ENCODE measurements around the gene LMLN.
"Not testable (repeated sequence)": the region's sequence is repeated elsewhere in the genome, so short reads cannot be mapped to it uniquely, and the experiment has no call there.

LMLN gene

DNA sequence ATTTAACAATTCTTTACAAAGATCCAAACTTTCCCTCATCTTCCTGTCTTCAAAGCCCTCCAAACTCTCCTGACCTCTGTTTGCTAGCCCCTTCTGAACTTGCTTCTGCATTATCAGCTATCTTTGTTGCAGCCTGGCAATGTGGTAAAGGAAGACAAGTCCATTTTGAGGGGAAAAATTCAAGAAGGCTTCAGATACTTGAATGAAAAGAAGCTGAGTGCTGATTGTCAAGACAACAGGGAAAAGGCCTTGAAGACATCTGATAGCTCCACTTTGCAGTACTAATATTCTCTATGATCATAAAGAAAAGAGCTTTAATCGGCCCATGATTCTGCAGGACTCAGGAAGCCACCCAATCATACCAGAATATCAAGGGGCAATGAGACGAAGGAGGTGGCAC, 91.8 kb downstream of the LMLN start:
- Mint-ChIP-seq H3K27me3 (peaks cover 21 to 54% of the 10 kb centered on the region in 2 donors), H3K9me3 (no peaks in the 10 kb centered on the region), H3K27ac (no peak overlapping the region), H3K36me3 (ENCODE audit: insufficient read depth) (no peaks in the 10 kb centered on the region), H3K4me3 (no peak overlapping the region), H3K4me1 (ENCODE audit: low read depth in 2 of 2) (peaks cover 0 to 2% of the 10 kb centered on the region in 2 donors)
- ATAC-seq (replicated peaks) (no peak), DNase-seq (no peak)

DNA sequence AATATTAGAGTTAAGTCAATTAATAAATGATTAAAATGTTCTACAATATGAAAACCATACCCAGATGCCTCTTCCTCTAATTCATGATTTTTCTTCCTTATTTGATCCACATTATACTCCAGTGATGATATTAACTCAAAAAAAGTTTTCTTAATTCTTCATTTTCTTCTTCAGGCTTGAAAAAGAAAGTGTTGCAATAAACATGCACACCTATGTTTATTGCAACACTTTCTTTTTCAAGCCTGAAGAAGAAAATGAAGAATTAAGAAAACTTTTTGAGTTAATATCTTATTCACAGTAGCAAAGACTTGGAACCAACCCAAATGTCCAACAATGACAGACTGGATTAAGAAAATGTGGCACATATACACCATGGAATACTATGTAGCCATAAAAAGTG, 93.4 kb downstream of the LMLN start:
- DNase-seq; H3K9me3 Mint-ChIP-seq; H3K27ac Mint-ChIP-seq; H3K36me3 Mint-ChIP-seq (ENCODE audit: insufficient read depth); H3K4me1 Mint-ChIP-seq (ENCODE audit: low read depth in 2 of 2); ATAC-seq (replicated peaks); H3K4me3 Mint-ChIP-seq: not testable (repeated sequence)
- H3K27me3 Mint-ChIP-seq = peaks cover 28 to 41% of the 10 kb centered on the region in 2 donors

DNA sequence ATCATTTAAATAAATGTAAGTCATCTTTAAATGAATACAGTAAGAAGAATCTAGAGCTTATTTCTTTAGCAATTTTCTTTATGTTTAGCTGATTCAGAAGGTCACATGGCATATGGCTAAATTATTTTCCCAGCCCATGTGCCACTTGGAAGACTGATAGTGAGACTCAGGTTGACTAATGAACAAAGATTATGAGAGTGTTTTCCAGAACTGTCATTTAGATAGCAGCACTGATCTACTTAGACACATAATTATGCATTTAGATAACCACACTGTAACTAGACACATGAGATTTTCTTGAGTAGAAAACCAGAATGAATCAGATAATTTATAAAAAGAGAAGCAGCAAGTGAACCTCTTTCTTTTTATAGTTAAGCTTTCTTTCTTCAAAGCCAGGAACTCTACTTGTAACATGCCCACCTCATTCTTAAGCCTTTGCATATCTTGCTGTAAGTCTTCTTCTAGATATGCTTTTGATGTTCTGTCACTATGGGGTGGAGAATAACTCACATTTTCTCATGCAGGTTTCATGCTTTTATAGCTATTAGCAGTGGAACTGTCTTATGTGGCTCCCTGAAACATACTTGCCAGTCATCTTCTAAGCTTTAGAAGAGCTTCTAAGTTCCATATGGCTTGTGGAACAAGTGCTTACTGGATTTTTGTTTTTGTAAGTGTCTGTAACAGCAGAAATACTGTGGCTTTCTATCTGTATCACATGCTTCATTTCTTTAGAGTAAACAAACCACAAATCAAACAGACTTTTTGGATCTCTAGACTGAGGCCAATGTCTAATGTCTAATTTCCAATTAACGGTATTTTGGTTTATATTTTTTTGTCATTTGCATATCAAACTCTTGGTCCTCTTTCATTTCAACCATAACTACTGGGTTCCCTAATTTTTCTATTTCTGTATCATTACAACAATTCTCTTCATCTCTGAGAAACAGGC, 101.4 kb downstream of the LMLN start:
- H3K36me3 Mint-ChIP-seq (ENCODE audit: insufficient read depth) = no peaks in the 10 kb centered on the region
- H3K27ac Mint-ChIP-seq = no peak overlapping the region
- ATAC-seq (replicated peaks) (no peak), DNase-seq (no peak)
- H3K27me3 Mint-ChIP-seq = peaks cover 16 to 22% of the 10 kb centered on the region in 2 donors
- H3K4me1 Mint-ChIP-seq (ENCODE audit: low read depth in 2 of 2) = no peaks in the 10 kb centered on the region
- no peaks in the 10 kb centered on the region for H3K9me3 Mint-ChIP-seq
- no peak overlapping the region for H3K4me3 Mint-ChIP-seq

- no peak overlapping the region for H3K4me3 Mint-ChIP-seq
- no peaks in the 10 kb centered on the region for H3K4me1 Mint-ChIP-seq (ENCODE audit: low read depth in 2 of 2)
- peaks cover 11 to 19% of the 10 kb centered on the region in 2 donors for H3K27me3 Mint-ChIP-seq
- no peak overlapping the region for H3K27ac Mint-ChIP-seq
- H3K9me3 Mint-ChIP-seq = no peaks in the 10 kb centered on the region
- no peak for DNase-seq
- H3K36me3 Mint-ChIP-seq (ENCODE audit: insufficient read depth) = no peaks in the 10 kb centered on the region
- no peak for ATAC-seq (replicated peaks)
Observed at GRCh38 chr3:198062068-198062465, 102.0 kb downstream of the LMLN start.

DNA sequence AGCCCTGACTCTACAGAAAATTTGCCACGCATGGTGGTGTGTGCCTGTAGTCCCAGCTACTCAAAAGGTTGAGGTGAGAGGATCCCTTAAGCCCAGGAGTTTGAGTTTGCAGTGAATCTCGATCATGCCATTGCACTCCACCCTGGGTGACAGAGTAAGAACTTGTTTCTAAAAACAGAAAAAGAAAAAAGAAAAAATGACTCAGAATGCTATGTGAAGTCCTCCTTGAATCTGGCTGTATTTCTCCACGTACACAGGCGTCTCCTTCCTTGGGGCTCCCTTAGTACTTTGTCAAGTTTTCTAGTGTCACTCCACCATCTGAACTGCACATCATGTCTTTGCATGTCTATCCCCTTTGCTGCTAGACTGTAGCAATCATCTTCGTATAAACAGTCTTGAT, 104.4 kb downstream of the LMLN start:
- ATAC-seq (replicated peaks) = no peak
- no peaks in the 10 kb centered on the region for H3K9me3 Mint-ChIP-seq

GRCh38 chr3:198065897-198066296, 105.9 kb downstream of the LMLN start:
- Mint-ChIP-seq H3K9me3 (no peaks in the 10 kb centered on the region), H3K27ac (no peak overlapping the region), H3K36me3 (ENCODE audit: insufficient read depth) (no peaks in the 10 kb centered on the region), H3K4me3 (no peak overlapping the region), H3K27me3 (peaks cover 10% of the 10 kb centered on the region in 2 donors), H3K4me1 (ENCODE audit: low read depth in 2 of 2) (no peaks in the 10 kb centered on the region)
- DNase-seq (no peak), ATAC-seq (replicated peaks) (no peak)

More for the DNA sequence above, 104.4 kb downstream of the LMLN start:
- H3K27me3 Mint-ChIP-seq = peaks cover 10% of the 10 kb centered on the region in 2 donors
- DNase-seq = no peak
- H3K27ac Mint-ChIP-seq = no peak overlapping the region
- no peaks in the 10 kb centered on the region for H3K4me1 Mint-ChIP-seq (ENCODE audit: low read depth in 2 of 2)
- H3K4me3 Mint-ChIP-seq = no peak overlapping the region
- H3K36me3 Mint-ChIP-seq (ENCODE audit: insufficient read depth) = no peaks in the 10 kb centered on the region

GRCh38 chr3:198067416-198067815, 107.4 kb downstream of the LMLN start:
- ATAC-seq (replicated peaks) = no peak
- no peak overlapping the region for H3K27ac Mint-ChIP-seq
- no peaks in the 10 kb centered on the region for H3K36me3 Mint-ChIP-seq (ENCODE audit: insufficient read depth)

GRCh38 chr3:198070871-198071270, 110.9 kb downstream of the LMLN start:
- DNase-seq (no peak), ATAC-seq (replicated peaks) (no peak)
- no peak overlapping the region for H3K4me3 Mint-ChIP-seq
- H3K9me3 Mint-ChIP-seq = no peaks in the 10 kb centered on the region
- H3K4me1 Mint-ChIP-seq (ENCODE audit: low read depth in 2 of 2) = peaks cover 3 to 7% of the 10 kb centered on the region in 2 donors
- H3K27me3 Mint-ChIP-seq = peaks cover 2 to 7% of the 10 kb centered on the region in 2 donors
- H3K36me3 Mint-ChIP-seq (ENCODE audit: insufficient read depth) = no peaks in the 10 kb centered on the region
- H3K27ac Mint-ChIP-seq = no peak overlapping the region

More at GRCh38 chr3:198067416-198067815, 107.4 kb downstream of the LMLN start:
- no peaks in the 10 kb centered on the region for H3K9me3 Mint-ChIP-seq
- DNase-seq = no peak
- peaks cover 5 to 10% of the 10 kb centered on the region in 2 donors for H3K27me3 Mint-ChIP-seq
- peaks cover 3 to 7% of the 10 kb centered on the region in 2 donors for H3K4me1 Mint-ChIP-seq (ENCODE audit: low read depth in 2 of 2)
- no peak overlapping the region for H3K4me3 Mint-ChIP-seq

DNA sequence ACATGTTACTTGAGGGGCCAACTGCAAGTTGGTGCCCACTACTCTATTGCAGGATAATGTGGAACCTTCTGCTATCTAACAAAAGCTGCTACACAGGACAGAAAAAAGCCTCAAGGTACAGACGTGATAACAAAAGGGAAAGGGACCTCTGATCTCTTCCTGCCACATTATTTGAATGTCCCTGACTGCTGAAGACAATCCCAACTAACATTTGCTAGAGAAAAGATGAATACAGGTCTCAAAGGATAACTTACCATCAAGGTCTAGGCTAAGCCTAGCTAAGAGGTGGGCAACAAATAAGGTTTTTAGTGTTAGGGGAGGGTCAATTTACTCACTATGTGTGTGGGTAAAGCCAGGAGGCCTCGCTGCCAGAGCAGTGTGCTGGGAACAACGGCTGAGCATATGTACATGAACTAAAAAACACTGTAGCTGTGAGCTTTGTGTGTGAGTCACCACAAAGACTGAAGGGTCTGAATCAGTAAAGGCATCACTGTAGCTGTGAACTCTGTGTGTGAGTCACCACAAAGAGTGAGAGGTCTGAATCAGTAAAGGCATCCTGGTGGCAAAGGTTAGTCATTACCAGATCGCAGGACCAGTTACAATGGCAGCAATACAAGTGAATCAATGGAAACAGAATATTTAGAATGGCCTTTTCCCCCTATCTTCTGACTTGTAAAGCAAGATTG, 111.7 kb downstream of the LMLN start:
- H3K4me1 Mint-ChIP-seq (ENCODE audit: low read depth in 2 of 2) = peaks cover 3 to 7% of the 10 kb centered on the region in 2 donors
- H3K27me3 Mint-ChIP-seq = peaks cover 6 to 15% of the 10 kb centered on the region in 2 donors
- no peak overlapping the region for H3K4me3 Mint-ChIP-seq
- no peaks in the 10 kb centered on the region for H3K36me3 Mint-ChIP-seq (ENCODE audit: insufficient read depth)
- ATAC-seq (replicated peaks) (peak; percentile 97), DNase-seq (peak in 1 of 3 experiments; percentile 11)
- H3K27ac Mint-ChIP-seq = no peak overlapping the region
- H3K9me3 Mint-ChIP-seq = no peaks in the 10 kb centered on the region

DNA sequence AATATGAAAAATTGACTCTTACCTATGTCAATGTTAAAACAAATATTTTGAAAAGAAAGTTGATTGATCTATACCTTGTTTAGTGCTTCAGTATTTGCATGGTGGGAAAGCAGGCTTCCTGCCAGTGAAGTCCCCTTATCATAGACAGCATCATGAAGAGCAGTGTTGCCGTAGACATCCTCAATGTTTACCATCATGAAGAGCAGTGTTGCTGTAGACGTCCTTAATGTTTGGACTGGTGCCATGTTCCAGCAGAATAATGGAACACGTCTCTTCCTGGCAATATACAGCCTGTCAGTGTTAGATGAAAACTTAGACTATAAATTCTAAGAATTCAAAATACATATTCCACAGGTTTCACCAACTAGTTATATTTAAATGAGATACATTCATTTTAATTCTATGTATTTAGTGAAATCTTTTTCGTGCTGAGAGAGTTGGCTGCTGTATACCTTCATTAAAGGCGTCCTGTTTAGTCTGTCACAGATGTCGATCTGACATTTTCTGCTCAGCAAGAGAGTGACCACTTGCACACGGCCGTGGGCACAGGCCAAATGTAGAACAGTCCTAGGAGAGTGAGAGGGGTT, 116.8 kb downstream of the LMLN start:
- Mint-ChIP-seq H3K27ac (no peak overlapping the region), H3K27me3 (peaks cover 15 to 31% of the 10 kb centered on the region in 2 donors), H3K4me1 (ENCODE audit: low read depth in 2 of 2) (peaks cover under 1 to 4% of the 10 kb centered on the region in 2 donors), H3K36me3 (ENCODE audit: insufficient read depth) (no peaks in the 10 kb centered on the region), H3K4me3 (no peak overlapping the region), H3K9me3 (no peaks in the 10 kb centered on the region)
- no peak for ATAC-seq (replicated peaks)
- DNase-seq = no peak

DNA sequence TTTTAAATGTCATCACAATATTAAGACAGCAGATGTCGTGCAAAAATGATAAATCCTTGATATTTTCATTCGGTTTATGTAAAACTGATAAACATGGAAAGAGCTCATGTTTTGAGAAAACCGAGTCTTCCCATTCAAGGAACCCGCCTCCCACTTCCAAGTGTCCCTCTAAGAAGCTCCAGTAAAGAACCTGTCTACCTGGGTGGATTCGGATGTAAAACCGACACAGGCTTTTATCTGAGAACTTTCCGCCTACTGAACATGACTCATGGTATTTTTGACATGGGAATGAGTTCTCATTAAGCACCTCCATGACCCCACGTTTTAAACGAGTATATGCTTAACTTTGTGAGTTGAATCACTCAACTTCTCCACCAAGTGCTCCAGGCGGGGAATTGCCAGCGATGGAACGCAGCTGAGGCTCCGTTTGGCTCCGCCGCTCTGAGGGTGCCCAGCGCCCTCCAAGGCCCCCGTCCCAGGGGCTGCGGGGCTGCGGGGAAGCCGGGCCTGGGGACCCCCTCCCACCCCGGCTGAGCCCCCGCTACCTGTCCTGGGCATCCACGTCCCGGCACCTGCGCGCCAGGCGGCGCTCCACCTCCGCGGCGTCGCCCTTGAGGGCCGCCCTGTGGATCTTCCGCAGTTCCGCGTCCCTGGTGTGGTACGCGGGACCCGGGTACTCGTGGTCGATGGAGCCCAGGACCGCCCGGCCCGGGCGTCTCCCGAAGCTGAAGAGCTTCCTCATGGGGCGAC, 119.9 kb downstream of the LMLN start:
- no peak overlapping the region for H3K27ac Mint-ChIP-seq
- H3K4me3 Mint-ChIP-seq = peak overlapping the region; percentile 73 to 75
- H3K27me3 Mint-ChIP-seq = peaks cover 30 to 36% of the 10 kb centered on the region in 2 donors
- H3K4me1 Mint-ChIP-seq (ENCODE audit: low read depth in 2 of 2) = no peaks in the 10 kb centered on the region
- H3K9me3 Mint-ChIP-seq = no peaks in the 10 kb centered on the region
- peak in 1 of 3 experiments; percentile 1 for DNase-seq
- peak; percentile 45 for ATAC-seq (replicated peaks)
- H3K36me3 Mint-ChIP-seq (ENCODE audit: insufficient read depth) = no peaks in the 10 kb centered on the region

DNA sequence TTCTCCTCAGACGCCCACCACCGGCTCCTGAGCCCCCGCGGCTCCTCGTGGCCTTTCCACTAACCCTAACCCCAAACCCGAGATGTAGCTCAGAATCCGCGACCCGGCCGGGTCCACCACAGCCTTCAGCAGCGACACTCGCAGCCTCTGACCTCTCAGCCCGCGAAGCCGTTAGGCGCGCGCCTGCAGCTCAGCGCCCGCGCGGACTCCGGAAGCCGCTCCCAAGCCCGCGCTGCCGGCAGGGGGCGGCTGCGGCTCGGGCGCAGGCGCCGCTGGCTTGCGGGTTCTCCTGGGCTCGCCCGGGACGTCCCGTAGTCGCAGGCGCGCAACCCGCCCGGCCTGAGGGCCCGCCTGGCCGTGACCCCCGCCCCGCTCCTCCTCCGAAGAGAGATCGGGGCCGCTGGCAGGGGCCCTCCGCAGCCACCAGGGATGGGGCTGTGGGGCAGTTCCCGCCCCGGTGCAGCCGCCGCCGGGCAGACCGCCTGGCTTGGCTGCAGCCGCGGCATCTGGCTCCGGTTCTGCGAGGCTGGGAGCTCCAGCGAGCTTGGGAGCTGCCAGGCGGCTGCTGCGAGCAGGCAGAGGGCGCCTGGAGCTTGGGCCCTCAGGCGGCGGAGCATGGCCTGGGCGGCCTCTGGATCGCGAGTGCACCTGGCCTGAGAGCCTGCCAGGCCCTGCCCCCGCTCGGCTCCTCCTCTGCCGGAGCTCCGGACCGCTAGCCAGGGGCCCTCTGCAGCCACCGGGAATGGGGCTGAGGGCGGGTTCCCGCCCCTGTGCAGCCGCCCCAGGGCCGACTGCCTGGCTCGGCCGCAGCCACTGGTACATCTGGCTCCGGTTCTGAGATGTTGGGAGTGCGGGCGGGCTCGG, 120.7 kb downstream of the LMLN start:
- H3K9me3 Mint-ChIP-seq = no peaks in the 10 kb centered on the region
- H3K27ac Mint-ChIP-seq = no peak overlapping the region
- H3K27me3 Mint-ChIP-seq = peaks cover 31 to 37% of the 10 kb centered on the region in 2 donors
- H3K4me1 Mint-ChIP-seq (ENCODE audit: low read depth in 2 of 2) = no peaks in the 10 kb centered on the region
- no peaks in the 10 kb centered on the region for H3K36me3 Mint-ChIP-seq (ENCODE audit: insufficient read depth)
- ATAC-seq (replicated peaks) = peak; percentile 91
- peak overlapping the region; percentile 73 to 75 for H3K4me3 Mint-ChIP-seq
- peak; percentile 62 to 73 (median 67) for DNase-seq
